Brain microvascular endothelial cell (primary cell): ENCODE measurements around the gene GOLPH3.
"Not testable (repeated sequence)": the region's sequence is repeated elsewhere in the genome, so short reads cannot be mapped to it uniquely, and the experiment has no call there.

ENCODE experiments used
- DNase-seq: peaks from one replicate; pipeline ENCODE4 v3.0.0-alpha.2; 2020
- H3K27ac ChIP-seq: fragments of 250-450 bp; sonication (Bioruptor Pico); 2 replicates; pipeline ENCODE4 v1.5.1; 2020; ENCODE audit warnings: mild to moderate bottlenecking, moderate library complexity
- H3K27me3 ChIP-seq: fragments of 250-450 bp; sonication (Bioruptor Pico); replicated peaks from 2 replicates; pipeline ENCODE4 v1.5.1; 2020; ENCODE audit warnings: mild to moderate bottlenecking
- H3K36me3 ChIP-seq: fragments of 250-450 bp; sonication (Bioruptor Pico); replicated peaks from 2 replicates; pipeline ENCODE4 v1.5.1; 2020; ENCODE audit warnings: mild to moderate bottlenecking
- H3K4me3 ChIP-seq: 2 replicates; pipeline ENCODE4 v1.5.1; 2011; ENCODE audit warnings: low read depth, mild to moderate bottlenecking, control low read depth, low read length, moderate library complexity
- CTCF ChIP-seq: IDR thresholded peaks from 2 replicates; pipeline ENCODE4 v1.5.1; 2011; ENCODE audit warnings: low read depth, mild to moderate bottlenecking, moderate library complexity, low read length, control low read depth, inconsistent platforms; ENCODE audit errors: missing control alignments
- in situ Hi-C: cut with HindIII; loops from 2 replicates; pipeline ENCODE4 v1.10.0; 2017; ENCODE audit warnings: low sequenced_read_pairs, low pct_ligation_motif_present

GOLPH3 gene

GRCh38 chr5:32173267-32174010, 680 bp downstream of the GOLPH3 start:
- no peak for TF ChIP-seq CTCF
- peak overlapping the region; percentile 93 for H3K4me3 ChIP-seq
- H3K36me3 ChIP-seq: peaks cover 20% of the 10 kb centered on the region
- peak overlapping the region; percentile 97 for H3K27ac ChIP-seq
- H3K27me3 ChIP-seq: no peaks in the 10 kb centered on the region
- in situ Hi-C loops: no loop called here
- no peak for DNase-seq

- Histone ChIP-seq H3K36me3 (peaks cover 22% of the 10 kb centered on the region), H3K27me3 (no peaks in the 10 kb centered on the region), H3K4me3 (peak overlapping the region; percentile 93), H3K27ac (peak overlapping the region; percentile 97)
- in situ Hi-C loops: no loop called here
- TF ChIP-seq CTCF: no peak
- no peak for DNase-seq
Observed at GRCh38 chr5:32172923-32173266, 1.2 kb downstream of the GOLPH3 start.

- peaks cover 26% of the 10 kb centered on the region for H3K36me3 ChIP-seq
- H3K27ac ChIP-seq: peak overlapping the region; percentile 97
- in situ Hi-C loops, H3K27me3 ChIP-seq, DNase-seq: not testable (repeated sequence)
- peak overlapping the region; percentile 93 for H3K4me3 ChIP-seq
Observed at GRCh38 chr5:32172186-32172911, 1.8 kb downstream of the GOLPH3 start.

GRCh38 chr5:32170303-32171151, 3.6 kb downstream of the GOLPH3 start:
- in situ Hi-C loops: no loop called here
- Histone ChIP-seq H3K4me3 (no peak overlapping the region), H3K27ac (peak overlapping the region; percentile 9), H3K36me3 (peaks cover 29% of the 10 kb centered on the region), H3K27me3 (no peaks in the 10 kb centered on the region)
- no peak for TF ChIP-seq CTCF
- peak; percentile 51 for DNase-seq

- TF ChIP-seq CTCF: no peak
- in situ Hi-C loops: no loop called here
- H3K27me3 ChIP-seq: no peaks in the 10 kb centered on the region
- DNase-seq: no peak
- no peak overlapping the region for H3K27ac ChIP-seq
- H3K36me3 ChIP-seq: peaks cover 29% of the 10 kb centered on the region
- H3K4me3 ChIP-seq: no peak overlapping the region
Observed at GRCh38 chr5:32168460-32169033, 5.6 kb downstream of the GOLPH3 start.
